Astrocyte (in vitro differentiated cells and primary cell): ENCODE data around the gene ZNF761. TPM values are rescaled to one million over a fixed set of nuclear protein-coding genes. Genes with fewer than 3 reads are reported as not detected.
"Not testable (repeated sequence)": the region's sequence is repeated elsewhere in the genome, so short reads cannot be mapped to it uniquely, and the experiment has no call there.

Experiments used
- DNase-seq: peaks from one replicate; pipeline ENCODE4 v3.0.0-alpha.2; 2010; ENCODE audit warnings: low read depth
- FAIRE-seq: peaks from 2 replicates; lab custom pipeline; 2011; peaks lifted over from hg19 to GRCh38; lab: Jason Lieb, UNC
- H2AFZ ChIP-seq: 2 replicates; pipeline ENCODE4 v1.6.0; 2012; ENCODE audit warnings: low read depth, low read length, inconsistent platforms
- H3K27ac ChIP-seq: 2 replicates; pipeline ENCODE4 v1.5.1; 2011; ENCODE audit warnings: low read depth, low read length, inconsistent platforms
- H3K27me3 ChIP-seq: 2 replicates; pipeline ENCODE4 v1.6.0; 2011; ENCODE audit warnings: low read length, inconsistent platforms; ENCODE audit not compliant: insufficient read depth
- H3K36me3 ChIP-seq: 2 replicates; pipeline ENCODE4 v1.5.1; 2011; ENCODE audit warnings: low read length, inconsistent platforms; ENCODE audit not compliant: insufficient read depth
- H3K4me1 ChIP-seq: 2 replicates; pipeline ENCODE4 v1.5.1; 2011; ENCODE audit warnings: low read length, inconsistent platforms; ENCODE audit not compliant: insufficient read depth
- H3K4me2 ChIP-seq: 2 replicates; pipeline ENCODE4 v1.6.0; 2012; ENCODE audit warnings: low read length, inconsistent platforms
- H3K4me3 ChIP-seq: 2 replicates; pipeline ENCODE4 v1.5.1; 2011; ENCODE audit warnings: low read depth, mild to moderate bottlenecking, low read length, inconsistent platforms; ENCODE audit not compliant: insufficient read depth
- H3K79me2 ChIP-seq: 2 replicates; pipeline ENCODE4 v1.6.0; 2012; ENCODE audit warnings: mild to moderate bottlenecking, low read length, inconsistent platforms; ENCODE audit not compliant: insufficient read depth
- H3K9ac ChIP-seq: 2 replicates; pipeline ENCODE4 v1.6.0; 2012; ENCODE audit warnings: mild to moderate bottlenecking, low read length, inconsistent platforms
- H3K9me3 ChIP-seq: 2 replicates; pipeline ENCODE4 v1.5.1; 2012; ENCODE audit warnings: low read depth, mild to moderate bottlenecking, low read length, inconsistent platforms; ENCODE audit not compliant: insufficient read depth
- H4K20me1 ChIP-seq: 2 replicates; pipeline ENCODE4 v1.6.0; 2012; ENCODE audit warnings: low read length, inconsistent platforms; ENCODE audit not compliant: insufficient read depth
- H3K27ac Mint-ChIP-seq: one replicate; pipeline ENCODE4 v1.8.0; 2021; ENCODE audit warnings: mild to moderate bottlenecking, mixed read lengths; ENCODE audit not compliant: unreplicated experiment
- H3K27me3 Mint-ChIP-seq: one replicate; pipeline ENCODE4 v1.8.0; 2021; ENCODE audit warnings: low read depth, mixed read lengths; ENCODE audit not compliant: unreplicated experiment
- H3K36me3 Mint-ChIP-seq: one replicate; pipeline ENCODE4 v1.8.0; 2021; ENCODE audit warnings: low read depth, mixed read lengths; ENCODE audit not compliant: unreplicated experiment
- H3K4me1 Mint-ChIP-seq: one replicate; pipeline ENCODE4 v1.8.0; 2021; ENCODE audit warnings: low read depth, mixed read lengths; ENCODE audit not compliant: unreplicated experiment
- H3K4me3 Mint-ChIP-seq: one replicate; pipeline ENCODE4 v1.8.0; 2021; ENCODE audit warnings: mild to moderate bottlenecking, moderate library complexity, mixed read lengths; ENCODE audit not compliant: unreplicated experiment
- H3K9me3 Mint-ChIP-seq: one replicate; pipeline ENCODE4 v1.8.0; 2021; ENCODE audit warnings: mild to moderate bottlenecking, mixed read lengths; ENCODE audit not compliant: unreplicated experiment
- EZH2 ChIP-seq: IDR thresholded peaks from 2 replicates; pipeline ENCODE4 v1.6.1; 2012; ENCODE audit warnings: mild to moderate bottlenecking, low read length, inconsistent platforms; ENCODE audit not compliant: insufficient read depth
- total RNA-seq: library from RNA; stranded (reverse); gene quantifications from 2 replicates; pipeline ENCODE4 v1.2.1, GENCODE V29; 2021
- TF ChIP-seq, protein P1 (sequence below): IDR thresholded peaks from 2 replicates; pipeline ENCODE4 v1.5.1; 2011; ENCODE audit warnings: low read depth, mild to moderate bottlenecking, inconsistent platforms, low read length, moderate library complexity; ENCODE audit not compliant: insufficient read depth

The ZNF761 gene
- total RNA-seq, 1 donor from 2014 or later, result 11.3 TPM

DNA sequence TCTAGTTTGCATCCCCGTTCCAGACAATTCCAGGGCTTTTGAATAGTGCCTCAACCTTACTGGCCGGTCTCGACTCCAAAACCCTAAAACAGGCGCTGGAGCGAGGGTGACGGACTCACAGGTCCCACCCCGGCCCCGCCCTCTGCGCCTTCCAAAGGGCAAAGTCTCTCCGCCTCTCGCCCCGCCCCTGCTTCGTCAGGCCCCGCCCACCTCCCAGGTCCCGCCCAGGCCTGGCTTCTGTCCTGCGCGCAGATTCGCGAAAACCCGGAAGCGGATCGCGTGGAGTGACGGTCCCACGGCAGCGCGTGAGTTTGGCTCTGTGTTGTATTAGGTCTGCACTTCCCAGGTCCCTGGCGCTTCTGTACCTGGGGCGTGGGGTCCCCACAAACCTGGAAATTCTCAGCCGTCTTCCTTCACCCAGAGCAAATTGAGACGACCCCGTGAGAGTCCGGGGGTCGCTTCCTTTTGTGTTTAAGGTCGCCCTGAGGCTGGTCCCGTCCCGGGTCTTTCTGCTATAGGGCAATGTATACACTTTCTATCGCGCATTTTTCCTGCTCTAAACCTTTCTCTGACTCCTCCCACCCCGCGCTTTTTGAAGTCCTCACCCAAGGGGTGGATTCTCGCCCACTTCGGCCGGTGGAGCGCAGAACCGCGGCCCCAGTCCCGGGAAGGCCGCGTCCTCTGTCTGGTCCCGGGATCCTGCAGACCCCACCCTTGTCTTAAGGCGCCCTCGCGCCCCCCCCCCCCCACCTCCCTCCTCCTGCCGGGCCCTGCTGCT lies 35.9 kb downstream of the ZNF761 start, which contains the start of gene ZNF813:
Gene ZNF813 (plus strand): TSS at position 249 of the 778 bp plus-strand sequence. CDS start 16,090 bp downstream, outside the sequence.
- Histone ChIP-seq H3K27ac (peak within 1 kb of the TSS; percentile 41), H3K27me3 (no peaks in the 10 kb centered on the region), H4K20me1 (no peaks in the 10 kb centered on the region), H3K4me1 (no peaks in the 10 kb centered on the region), H3K4me3 (peak within 1 kb of the TSS; percentile 76), H2AFZ (peak within 1 kb of the TSS; percentile 97), H3K9me3 (no peaks in the 10 kb centered on the region), H3K9ac (peak within 1 kb of the TSS; percentile 84), H3K36me3 (no peaks in the 10 kb centered on the region), H3K79me2 (no peaks in the 10 kb centered on the region), H3K4me2 (peak within 1 kb of the TSS; percentile 89)
- peaks cover 1% of the 10 kb centered on the region for H3K27me3 Mint-ChIP-seq
- no peak for FAIRE-seq
- peak within 1 kb of the TSS; percentile 87 for H3K27ac Mint-ChIP-seq
- peaks cover 3% of the 10 kb centered on the region for H3K4me1 Mint-ChIP-seq
- peaks cover 4% of the 10 kb centered on the region for H3K36me3 Mint-ChIP-seq
- no peak for TF ChIP-seq EZH2
- TF ChIP-seq, protein P1, sequence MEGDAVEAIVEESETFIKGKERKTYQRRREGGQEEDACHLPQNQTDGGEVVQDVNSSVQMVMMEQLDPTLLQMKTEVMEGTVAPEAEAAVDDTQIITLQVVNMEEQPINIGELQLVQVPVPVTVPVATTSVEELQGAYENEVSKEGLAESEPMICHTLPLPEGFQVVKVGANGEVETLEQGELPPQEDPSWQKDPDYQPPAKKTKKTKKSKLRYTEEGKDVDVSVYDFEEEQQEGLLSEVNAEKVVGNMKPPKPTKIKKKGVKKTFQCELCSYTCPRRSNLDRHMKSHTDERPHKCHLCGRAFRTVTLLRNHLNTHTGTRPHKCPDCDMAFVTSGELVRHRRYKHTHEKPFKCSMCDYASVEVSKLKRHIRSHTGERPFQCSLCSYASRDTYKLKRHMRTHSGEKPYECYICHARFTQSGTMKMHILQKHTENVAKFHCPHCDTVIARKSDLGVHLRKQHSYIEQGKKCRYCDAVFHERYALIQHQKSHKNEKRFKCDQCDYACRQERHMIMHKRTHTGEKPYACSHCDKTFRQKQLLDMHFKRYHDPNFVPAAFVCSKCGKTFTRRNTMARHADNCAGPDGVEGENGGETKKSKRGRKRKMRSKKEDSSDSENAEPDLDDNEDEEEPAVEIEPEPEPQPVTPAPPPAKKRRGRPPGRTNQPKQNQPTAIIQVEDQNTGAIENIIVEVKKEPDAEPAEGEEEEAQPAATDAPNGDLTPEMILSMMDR, result no peak
- peak; percentile 60 for DNase-seq
- peak within 1 kb of the TSS; percentile 98 for H3K4me3 Mint-ChIP-seq
- peaks cover 12% of the 10 kb centered on the region for H3K9me3 Mint-ChIP-seq

DNA sequence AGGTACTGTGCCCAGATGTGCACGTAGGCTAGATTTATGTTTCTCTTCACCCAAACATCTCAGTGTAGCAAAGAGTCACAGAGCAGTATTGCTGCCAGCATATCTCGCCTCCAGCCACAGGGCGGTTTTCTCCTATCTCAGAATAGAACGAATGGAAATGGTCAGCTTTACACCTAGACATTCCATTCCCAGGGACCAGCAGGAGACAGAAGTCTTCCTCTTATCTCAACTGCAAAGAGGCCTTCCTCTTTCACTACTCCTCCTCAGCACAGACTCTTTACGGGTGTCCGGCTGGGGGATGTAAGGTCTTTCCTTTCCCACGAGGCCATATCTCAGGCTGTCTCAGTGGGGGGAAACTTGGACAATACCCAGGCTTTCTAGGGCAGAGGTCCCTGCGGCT lies 36.8 kb downstream of the ZNF761 start:
- not testable (repeated sequence) for H3K9ac ChIP-seq, H3K27ac Mint-ChIP-seq, H3K36me3 Mint-ChIP-seq, H4K20me1 ChIP-seq, H2AFZ ChIP-seq, H3K4me1 ChIP-seq, FAIRE-seq, H3K27ac ChIP-seq, H3K9me3 Mint-ChIP-seq, DNase-seq, H3K27me3 ChIP-seq, H3K27me3 Mint-ChIP-seq, H3K79me2 ChIP-seq, H3K4me1 Mint-ChIP-seq, H3K9me3 ChIP-seq, H3K36me3 ChIP-seq
- H3K4me3 ChIP-seq, result peak overlapping the region; percentile 76
- peak overlapping the region; percentile 98 for H3K4me3 Mint-ChIP-seq
- peak overlapping the region; percentile 89 for H3K4me2 ChIP-seq

DNA sequence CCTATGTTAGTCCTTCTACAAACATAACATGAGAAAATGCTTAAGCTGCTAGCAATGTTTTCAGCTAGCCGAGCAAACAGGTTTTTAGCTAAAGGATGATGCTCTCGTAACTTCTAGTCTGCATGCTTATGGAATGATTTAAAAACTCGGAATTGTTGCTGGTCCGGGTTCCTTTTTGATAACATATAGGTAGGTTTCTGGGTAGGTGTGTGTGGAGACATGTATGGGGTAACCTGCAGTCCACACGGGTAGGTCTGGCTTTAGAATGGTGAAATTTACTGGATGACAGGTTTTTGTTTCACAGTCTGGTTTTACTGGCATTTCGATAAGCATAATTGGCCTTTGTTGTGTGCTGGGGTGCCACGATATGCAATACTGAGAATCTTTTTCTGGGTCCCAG lies 40.1 kb downstream of the ZNF761 start:
- H2AFZ ChIP-seq, result no peak overlapping the region
- H3K9ac ChIP-seq, result no peak overlapping the region
- no peaks in the 10 kb centered on the region for H4K20me1 ChIP-seq
- FAIRE-seq, result no peak
- Mint-ChIP-seq H3K4me3 (no peak overlapping the region), H3K27me3 (no peaks in the 10 kb centered on the region), H3K36me3 (peaks cover 13% of the 10 kb centered on the region), H3K9me3 (no peaks in the 10 kb centered on the region), H3K4me1 (peaks cover 3% of the 10 kb centered on the region), H3K27ac (no peak overlapping the region)
- H3K4me1 ChIP-seq, result no peaks in the 10 kb centered on the region
- H3K9me3 ChIP-seq, result peaks cover 1% of the 10 kb centered on the region
- no peaks in the 10 kb centered on the region for H3K36me3 ChIP-seq
- TF ChIP-seq, protein P1, result no peak
- TF ChIP-seq EZH2, result no peak
- no peak overlapping the region for H3K4me3 ChIP-seq
- no peak overlapping the region for H3K4me2 ChIP-seq
- DNase-seq, result no peak
- H3K79me2 ChIP-seq, result no peaks in the 10 kb centered on the region
- H3K27me3 ChIP-seq, result no peaks in the 10 kb centered on the region
- H3K27ac ChIP-seq, result no peak overlapping the region

DNA sequence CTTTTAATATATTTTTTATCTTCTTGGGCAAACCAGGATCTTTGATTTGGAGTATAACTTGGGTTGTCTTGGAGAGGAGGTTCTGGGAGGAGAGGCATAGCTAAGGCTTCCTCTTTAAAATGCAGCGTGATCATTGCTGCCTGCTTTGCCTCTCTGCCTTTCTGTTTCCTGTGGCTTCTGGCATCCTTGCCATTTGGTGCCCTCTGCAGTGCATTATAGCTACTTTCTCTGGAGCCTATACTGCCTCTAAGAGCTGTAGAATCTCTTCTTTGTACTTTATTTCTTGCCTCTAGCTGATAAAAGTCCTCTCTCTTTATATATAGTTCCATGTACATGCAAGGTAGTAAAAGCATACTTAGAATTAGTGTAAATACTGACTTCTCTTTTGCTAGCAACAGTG lies 43.0 kb downstream of the ZNF761 start:
- H2AFZ ChIP-seq, H3K36me3 ChIP-seq, H3K4me1 Mint-ChIP-seq, H3K9me3 ChIP-seq, H3K4me3 Mint-ChIP-seq, H3K27me3 Mint-ChIP-seq, H3K4me3 ChIP-seq, H4K20me1 ChIP-seq, DNase-seq, H3K4me2 ChIP-seq, FAIRE-seq, H3K27ac ChIP-seq, H3K27ac Mint-ChIP-seq, H3K27me3 ChIP-seq, H3K9ac ChIP-seq, H3K79me2 ChIP-seq, H3K4me1 ChIP-seq: not testable (repeated sequence)
- H3K36me3 Mint-ChIP-seq, result peaks cover 34% of the 10 kb centered on the region
- peaks cover 15% of the 10 kb centered on the region for H3K9me3 Mint-ChIP-seq
